Left ventricle myocardium inferior (tissue), 1 donor: ENCODE results near the gene RNU7-1. TPM values are rescaled to one million over a fixed set of nuclear protein-coding genes. Genes with fewer than 3 reads are reported as not detected.
A peak's percentile ranks its signal among the peaks of the same experiment; 100 is the strongest.

ENCODE experiments used
- DNase-seq: peaks from one replicate; pipeline ENCODE4 v3.0.0-alpha.2; 2020
- H3K27ac ChIP-seq: fragments of 200-600 bp; replicated peaks from 2 replicates; pipeline ENCODE4 v1.8.0; 2021
- H3K27me3 ChIP-seq: fragments of 200-600 bp; 2 replicates; pipeline ENCODE4 v1.8.0; 2021; ENCODE audit warnings: low read depth
- H3K36me3 ChIP-seq: fragments of 200-600 bp; 2 replicates; pipeline ENCODE4 v1.8.0; 2021
- H3K4me1 ChIP-seq: fragments of 200-600 bp; 2 replicates; pipeline ENCODE4 v1.8.0; 2021
- H3K4me3 ChIP-seq: fragments of 200-600 bp; 2 replicates; pipeline ENCODE4 v1.8.0; 2021; ENCODE audit warnings: mild to moderate bottlenecking, moderate library complexity
- H3K9me3 ChIP-seq: fragments of 200-600 bp; replicated peaks from 2 replicates; pipeline ENCODE4 v1.8.0; 2021
- intact Hi-C: fragments of 100-400 bp; cut with micrococcal nuclease; formaldehyde crosslinking; loops from one replicate; pipeline ENCODE4 v1.11.0; 2022
- total RNA-seq: library from RNA; stranded (reverse); fragmentation: NEBNext Ultra II Directional; extraction: Animal tissue kit (Norgen Biotek cat#: 25700); gene quantifications from one replicate; pipeline ENCODE4 v1.2.1, GENCODE V29; 2021
- TF ChIP-seq, protein P1 (sequence below): fragments of 200-600 bp; IDR thresholded peaks from 2 replicates; pipeline ENCODE4 v1.8.0; 2021; ENCODE audit warnings: antibody characterized with exemption, mild to moderate bottlenecking, borderline replicate concordance
- donor health status: DM: no; HTN: yes; CAD: no; lungs with severe emphysema.

RNU7-1 gene
- total RNA-seq, 1 donor from 2014 or later = not detected

- H3K27ac ChIP-seq = no peak overlapping the region
- peaks cover 21% of the 10 kb centered on the region for H3K36me3 ChIP-seq
- intact Hi-C loops = no loop called here
- TF ChIP-seq, protein P1, sequence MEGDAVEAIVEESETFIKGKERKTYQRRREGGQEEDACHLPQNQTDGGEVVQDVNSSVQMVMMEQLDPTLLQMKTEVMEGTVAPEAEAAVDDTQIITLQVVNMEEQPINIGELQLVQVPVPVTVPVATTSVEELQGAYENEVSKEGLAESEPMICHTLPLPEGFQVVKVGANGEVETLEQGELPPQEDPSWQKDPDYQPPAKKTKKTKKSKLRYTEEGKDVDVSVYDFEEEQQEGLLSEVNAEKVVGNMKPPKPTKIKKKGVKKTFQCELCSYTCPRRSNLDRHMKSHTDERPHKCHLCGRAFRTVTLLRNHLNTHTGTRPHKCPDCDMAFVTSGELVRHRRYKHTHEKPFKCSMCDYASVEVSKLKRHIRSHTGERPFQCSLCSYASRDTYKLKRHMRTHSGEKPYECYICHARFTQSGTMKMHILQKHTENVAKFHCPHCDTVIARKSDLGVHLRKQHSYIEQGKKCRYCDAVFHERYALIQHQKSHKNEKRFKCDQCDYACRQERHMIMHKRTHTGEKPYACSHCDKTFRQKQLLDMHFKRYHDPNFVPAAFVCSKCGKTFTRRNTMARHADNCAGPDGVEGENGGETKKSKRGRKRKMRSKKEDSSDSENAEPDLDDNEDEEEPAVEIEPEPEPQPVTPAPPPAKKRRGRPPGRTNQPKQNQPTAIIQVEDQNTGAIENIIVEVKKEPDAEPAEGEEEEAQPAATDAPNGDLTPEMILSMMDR = no peak
- DNase-seq = no peak
- peaks cover 41% of the 10 kb centered on the region for H3K4me1 ChIP-seq
- no peaks in the 10 kb centered on the region for H3K27me3 ChIP-seq
- H3K4me3 ChIP-seq = no peak overlapping the region
- no peaks in the 10 kb centered on the region for H3K9me3 ChIP-seq
Observed at GRCh38 chr12:6947615-6948014, 4.0 kb downstream of the RNU7-1 start.

DNA sequence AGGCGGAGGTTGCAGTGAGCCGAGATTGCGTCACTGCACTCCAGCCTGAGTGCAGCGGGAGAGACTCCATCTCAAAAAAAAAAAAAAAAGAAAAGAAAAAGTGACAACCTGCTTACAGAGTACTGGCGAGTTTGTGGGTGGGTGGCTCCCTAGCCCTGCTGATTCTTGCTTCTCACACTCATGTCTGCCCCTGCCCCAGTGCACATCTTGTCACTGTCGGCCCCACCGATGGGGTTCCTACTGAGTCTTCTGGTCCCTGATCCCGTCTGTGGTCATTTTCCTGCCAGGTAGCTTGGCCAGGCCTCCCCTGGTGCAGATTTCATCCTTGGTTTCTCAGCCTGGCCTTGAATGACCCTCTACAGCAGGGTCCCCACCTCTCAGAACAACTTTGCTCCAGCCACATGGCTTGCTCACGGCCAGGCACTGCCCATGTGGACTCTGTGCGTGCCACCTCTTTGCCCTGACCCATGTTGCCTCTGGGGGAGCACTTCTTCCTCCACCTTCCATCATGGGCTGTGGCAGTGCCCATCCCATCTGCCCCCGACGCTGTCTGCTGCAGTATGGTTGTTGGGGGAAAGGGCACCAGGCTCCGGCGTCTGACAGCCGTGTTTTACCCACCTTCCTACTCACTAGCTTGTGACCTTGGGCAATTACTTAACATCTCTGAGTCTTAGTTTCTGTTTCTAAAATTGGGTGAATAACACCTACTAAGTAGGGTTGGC is 5.4 kb downstream of the RNU7-1 start:
- Histone ChIP-seq H3K4me1 (peaks cover 42% of the 10 kb centered on the region), H3K27me3 (no peaks in the 10 kb centered on the region), H3K27ac (no peak overlapping the region), H3K9me3 (no peaks in the 10 kb centered on the region), H3K4me3 (no peak overlapping the region), H3K36me3 (peaks cover 21% of the 10 kb centered on the region)
- intact Hi-C loops = no loop called here
- DNase-seq = peak; percentile 13
- TF ChIP-seq, protein P1 = no peak

DNA sequence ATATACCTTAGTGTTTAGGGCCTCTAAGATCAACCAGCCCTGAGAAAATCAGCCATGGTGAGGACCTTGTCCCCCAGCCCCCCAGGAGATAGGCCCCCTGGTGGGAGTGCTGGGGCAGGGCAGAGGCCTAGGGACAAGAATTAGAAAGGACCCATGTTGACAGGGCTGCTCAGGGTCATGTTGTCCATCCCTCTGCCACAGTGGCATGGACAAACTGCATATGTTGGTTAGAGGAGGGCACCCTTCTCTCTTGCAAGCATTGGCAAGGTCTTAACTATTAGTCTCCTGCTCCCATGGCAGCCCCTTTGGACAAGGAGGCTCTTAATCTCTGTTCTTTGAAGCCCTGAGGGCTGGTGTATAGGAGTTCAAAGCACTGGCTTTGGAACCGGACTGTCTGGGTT is 6.8 kb downstream of the RNU7-1 start:
- TF ChIP-seq, protein P1 = no peak
- Histone ChIP-seq H3K4me1 (peaks cover 31% of the 10 kb centered on the region), H3K27me3 (no peaks in the 10 kb centered on the region), H3K27ac (peak overlapping the region; percentile 33), H3K9me3 (no peaks in the 10 kb centered on the region), H3K36me3 (peaks cover 18% of the 10 kb centered on the region), H3K4me3 (no peak overlapping the region)
- DNase-seq = no peak
- intact Hi-C loops = no loop called here

GRCh38 chr12:6950811-6951540 is 7.4 kb downstream of the RNU7-1 start, which contains the start of gene PTPN6:
Gene PTPN6 (plus strand): TSS chr12:6951356. CDS start chr12:6951513, 157 bp downstream.
- H3K27me3 ChIP-seq = no peaks in the 10 kb centered on the region
- peak within 1 kb of the TSS; percentile 66 for H3K27ac ChIP-seq
- TF ChIP-seq, protein P1 = no peak
- no peaks in the 10 kb centered on the region for H3K9me3 ChIP-seq
- peaks cover 13% of the 10 kb centered on the region for H3K36me3 ChIP-seq
- intact Hi-C loops = no loop called here
- H3K4me3 ChIP-seq = peak within 1 kb of the TSS; percentile 51
- peaks cover 26% of the 10 kb centered on the region for H3K4me1 ChIP-seq
- DNase-seq = peak; percentile 72

DNA sequence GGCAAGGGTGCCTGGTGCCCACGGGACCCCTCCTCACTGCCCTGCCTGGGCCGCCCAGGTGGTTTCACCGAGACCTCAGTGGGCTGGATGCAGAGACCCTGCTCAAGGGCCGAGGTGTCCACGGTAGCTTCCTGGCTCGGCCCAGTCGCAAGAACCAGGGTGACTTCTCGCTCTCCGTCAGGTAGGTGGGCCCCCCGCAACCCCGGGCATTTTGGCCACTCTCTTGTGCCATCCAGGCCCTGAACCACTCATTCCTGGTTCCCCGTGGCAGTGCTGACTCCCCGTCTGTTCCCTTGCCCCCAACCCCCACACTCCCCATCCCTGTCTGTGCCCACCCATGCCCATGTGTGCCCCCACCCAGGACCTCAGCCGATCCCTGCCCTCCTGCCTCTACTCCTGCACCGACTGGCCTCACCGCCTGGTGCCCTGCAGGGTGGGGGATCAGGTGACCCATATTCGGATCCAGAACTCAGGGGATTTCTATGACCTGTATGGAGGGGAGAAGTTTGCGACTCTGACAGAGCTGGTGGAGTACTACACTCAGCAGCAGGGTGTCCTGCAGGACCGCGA is 8.0 kb downstream of the RNU7-1 start:
- Histone ChIP-seq H3K4me1 (peaks cover 19% of the 10 kb centered on the region), H3K27ac (peak overlapping the region; percentile 66), H3K4me3 (peak overlapping the region; percentile 51), H3K36me3 (peaks cover 6% of the 10 kb centered on the region), H3K9me3 (no peaks in the 10 kb centered on the region), H3K27me3 (no peaks in the 10 kb centered on the region)
- intact Hi-C loops = no loop called here
- DNase-seq = no peak
- TF ChIP-seq, protein P1 = no peak
